DMS153 treated with DMSO at 0.1 percent for 48 hours (cell line): Measurements from ENCODE around the gene LPP.
"Not testable (repeated sequence)": the region's sequence is repeated elsewhere in the genome, so short reads cannot be mapped to it uniquely, and the experiment has no call there.

ENCODE experiments used
- DNase-seq: peaks from one replicate; lab custom pipeline; 2025; ENCODE audit not compliant: unreplicated experiment; lab: John Stamatoyannopoulos, UW

The LPP gene

DNA sequence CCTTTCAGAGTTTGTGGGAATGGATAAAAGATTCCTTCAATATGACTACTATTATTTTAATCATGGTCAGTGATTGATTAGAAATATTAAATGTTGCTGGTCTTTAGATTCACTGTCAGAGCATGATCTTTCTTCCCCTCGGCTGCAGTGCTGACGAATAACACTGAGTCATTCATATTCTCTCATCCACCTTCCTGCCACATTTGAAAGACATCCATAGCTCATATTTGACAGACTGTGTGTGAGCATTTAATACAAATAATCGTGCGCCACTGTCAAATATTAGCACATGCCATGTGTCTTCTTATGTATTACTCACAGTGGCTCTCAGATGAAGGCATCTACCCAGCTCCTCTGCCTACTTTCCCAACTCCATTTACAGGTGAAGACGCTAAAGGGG is 541.3 kb downstream of the LPP start:
- DNase-seq: no peak

GRCh38 chr3:188697127-188697526 is 543.2 kb downstream of the LPP start:
- DNase-seq: no peak

GRCh38 chr3:188698436-188698835 is 544.5 kb downstream of the LPP start:
- no peak for DNase-seq

GRCh38 chr3:188700501-188700900 is 546.5 kb downstream of the LPP start:
- no peak for DNase-seq

GRCh38 chr3:188700918-188701317 is 547.0 kb downstream of the LPP start:
- DNase-seq: no peak

- DNase-seq: no peak
Observed at GRCh38 chr3:188701485-188701969, 547.6 kb downstream of the LPP start.

GRCh38 chr3:188702028-188702427 is 548.1 kb downstream of the LPP start:
- not testable (repeated sequence) for DNase-seq

- DNase-seq: no peak
Observed at GRCh38 chr3:188706176-188706575, 552.2 kb downstream of the LPP start.

GRCh38 chr3:188706599-188706998 is 552.6 kb downstream of the LPP start:
- DNase-seq: no peak

- DNase-seq: peak; percentile 53
Observed at GRCh38 chr3:188707381-188708288, 553.7 kb downstream of the LPP start.

GRCh38 chr3:188711881-188712247 is 557.9 kb downstream of the LPP start:
- no peak for DNase-seq

- DNase-seq: no peak
Observed at GRCh38 chr3:188712248-188712924, 558.4 kb downstream of the LPP start.

GRCh38 chr3:188712991-188713390 is 559.0 kb downstream of the LPP start:
- no peak for DNase-seq

DNA sequence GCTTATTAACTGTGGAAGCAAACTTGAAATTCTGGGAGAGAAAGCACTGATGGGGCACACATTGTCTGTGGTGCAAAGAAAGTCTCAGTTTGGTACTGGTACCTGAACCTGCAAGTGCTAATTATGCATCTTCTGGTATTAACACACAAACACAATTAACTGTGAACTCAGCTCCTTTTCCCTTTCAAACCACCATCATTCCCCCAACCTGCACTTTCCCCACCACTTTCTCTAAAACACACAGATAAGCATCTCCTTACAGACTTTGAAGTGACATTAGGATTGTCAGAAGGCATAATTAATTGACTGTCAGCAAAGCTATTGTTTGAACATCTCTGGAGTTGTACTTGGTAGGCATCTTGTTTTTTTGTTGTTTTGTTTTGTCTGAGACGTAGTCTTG is 565.6 kb downstream of the LPP start:
- no peak for DNase-seq

- DNase-seq: no peak
Observed at GRCh38 chr3:188720215-188720614, 566.3 kb downstream of the LPP start.

GRCh38 chr3:188720636-188721035 is 566.7 kb downstream of the LPP start:
- no peak for DNase-seq

DNA sequence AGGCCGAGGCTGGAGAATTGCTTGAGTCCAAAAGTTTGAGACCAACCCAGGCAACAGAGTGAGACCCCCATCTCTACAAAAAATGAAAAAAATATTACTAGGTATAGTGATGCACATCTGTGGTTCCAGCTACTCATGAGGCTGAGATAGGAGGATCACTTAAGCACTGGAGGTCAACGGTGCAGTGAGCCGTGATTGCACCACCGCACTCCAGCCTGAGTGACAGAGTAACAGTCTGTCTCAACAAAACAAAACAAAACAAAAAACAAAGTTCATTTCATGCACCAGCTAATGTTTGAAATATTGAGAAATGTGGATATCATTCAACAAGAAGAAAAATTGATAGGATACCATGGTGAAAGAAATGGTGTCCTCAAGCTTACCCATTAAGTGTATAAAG is 567.4 kb downstream of the LPP start:
- DNase-seq: no peak

DNA sequence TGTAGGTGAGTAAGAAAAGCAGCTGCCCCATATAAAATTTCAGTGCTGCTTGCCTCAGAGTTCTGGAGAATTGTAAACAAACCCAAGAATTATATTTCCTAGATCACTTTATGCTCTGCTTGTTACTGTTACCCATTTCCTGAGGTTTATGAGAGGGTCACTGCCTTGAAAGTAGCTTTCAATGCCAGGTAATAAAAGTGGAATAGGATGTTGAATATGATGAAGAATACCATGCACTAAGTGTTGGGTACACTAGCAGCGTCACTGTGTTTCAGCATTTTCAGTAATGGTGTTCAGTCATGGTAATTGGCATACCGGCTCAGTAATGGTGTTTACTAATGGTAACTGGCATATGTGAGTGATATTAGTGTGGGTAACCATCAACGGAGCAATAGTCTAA is 568.0 kb downstream of the LPP start:
- DNase-seq: peak; percentile 26

GRCh38 chr3:188722963-188723362 is 569.0 kb downstream of the LPP start:
- DNase-seq: no peak

DNA sequence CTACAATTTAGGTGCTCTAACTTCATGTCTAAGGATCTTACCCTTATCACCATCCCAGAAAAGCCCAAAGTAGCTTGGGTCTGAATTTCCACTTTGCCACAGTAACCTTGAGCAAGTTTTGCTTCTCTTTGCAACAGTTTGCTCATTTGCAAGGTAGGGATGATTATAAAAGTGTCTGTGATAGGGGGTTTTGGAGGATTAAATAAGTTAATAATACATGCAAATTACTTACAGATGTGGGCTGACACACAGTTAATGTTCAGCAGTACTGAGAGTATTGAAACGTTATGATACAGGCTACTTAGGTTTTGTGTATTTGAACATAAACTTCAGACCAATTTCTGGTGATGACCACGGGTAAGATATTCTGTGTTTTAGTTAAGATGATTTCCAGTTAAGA is 573.1 kb downstream of the LPP start:
- DNase-seq: no peak

GRCh38 chr3:188728371-188728896 is 574.5 kb downstream of the LPP start:
- no peak for DNase-seq

DNA sequence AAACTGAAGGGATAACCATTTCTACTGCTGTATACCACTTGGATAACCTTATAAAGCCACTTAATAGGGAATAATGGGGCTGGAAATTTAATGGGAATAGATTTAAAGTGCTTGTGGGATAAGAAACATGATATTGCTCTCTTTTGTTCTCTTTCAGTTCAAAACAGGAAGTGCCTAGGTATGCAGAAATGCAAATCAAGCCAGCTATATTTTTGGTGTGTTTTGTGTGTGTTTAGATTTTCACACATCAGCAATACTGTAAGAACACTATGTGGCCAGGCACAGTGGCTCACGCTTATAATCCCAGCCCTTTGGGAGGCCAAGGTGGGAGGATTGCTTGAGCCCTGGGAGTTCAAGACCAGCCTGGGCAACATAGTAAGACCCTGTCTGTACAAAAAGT is 575.5 kb downstream of the LPP start:
- DNase-seq: no peak
